GM12878 (cell line): ENCODE data around the gene TTLL11. TPM values are rescaled to one million over a fixed set of nuclear protein-coding genes. Genes with fewer than 3 reads are reported as not detected.

Experiments
- ATAC-seq: fragments of 200-7000 bp; cut with Tn5 transposase; 3 replicates; pipeline ENCODE4 v1.9.1; 2020; ENCODE audit warnings: mild to moderate bottlenecking, moderate library complexity
- BruUV-seq: library from RNA; stranded (reverse); fragments of 400-500 nt; replicated peaks from 2 replicates; lab custom pipeline; 2021; lab: Mats Ljungman, UMichigan
- CTCF ChIA-PET: fragments of 300-600 bp; sonication (Branson Sonifier 250); formaldehyde crosslinking; extraction: SDS; loops from one replicate; lab custom pipeline; 2021; ENCODE audit warnings: inconsistent platforms; lab: Yijun Ruan, JAX
- POLR2A ChIA-PET: fragments of 350-600 bp; formaldehyde crosslinking; extraction: SDS; loops from one replicate; lab custom pipeline; 2021; ENCODE audit warnings: inconsistent platforms; lab: Charles Lee
- RAD21 ChIA-PET: fragments of 300-600 bp; sonication (Branson Sonifier 250); formaldehyde crosslinking; loops from one replicate; lab custom pipeline; 2023; ENCODE audit warnings: antibody characterized with exemption; ENCODE audit not compliant: unreplicated experiment; lab: Charles Lee
- SMC1A ChIA-PET: fragments of 300-600 bp; sonication (Branson Sonifier 250); formaldehyde crosslinking; loops from one replicate; lab custom pipeline; 2023; ENCODE audit not compliant: unreplicated experiment, uncharacterized antibody; lab: Charles Lee
- DNase-seq: peaks from one replicate; pipeline ENCODE4 v3.0.0-alpha.2; 2011; ENCODE audit warnings: low read depth, low spot score
- FAIRE-seq: peaks from 3 replicates; lab custom pipeline; 2011; peaks lifted over from hg19 to GRCh38; lab: Jason Lieb, UNC
- H2AFZ ChIP-seq: 2 replicates; pipeline ENCODE4 v1.6.0; 2011; ENCODE audit warnings: low read depth, low read length, control low read depth; ENCODE audit not compliant: control insufficient read depth
- H3K27ac ChIP-seq: 2 replicates; pipeline ENCODE4 v1.5.1; 2011; ENCODE audit warnings: control low read depth; ENCODE audit not compliant: control insufficient read depth, insufficient read depth
- H3K27me3 ChIP-seq, 2 experiments: replicated peaks in 1 of 2; 2 replicates each; pipeline versions ENCODE4 v1.6.0 to v1.6.1; 2011; ENCODE audit warnings: low read length in 1 of 2; ENCODE audit not compliant: control insufficient read depth in 2 of 2, insufficient read depth in 2 of 2
- H3K36me3 ChIP-seq, 2 experiments: 2 replicates each; pipeline ENCODE4 v1.5.1; 2011; ENCODE audit warnings: low read length in 1 of 2; ENCODE audit not compliant: control insufficient read depth in 2 of 2, insufficient read depth in 2 of 2
- H3K4me1 ChIP-seq: 2 replicates; pipeline ENCODE4 v1.6.1; 2011; ENCODE audit warnings: mild to moderate bottlenecking, low read length, moderate library complexity, mixed read lengths; ENCODE audit not compliant: control insufficient read depth, insufficient read depth
- H3K4me2 ChIP-seq: 2 replicates; pipeline ENCODE4 v1.6.0; 2011; ENCODE audit warnings: control low read depth; ENCODE audit not compliant: control insufficient read depth, insufficient read depth
- H3K4me3 ChIP-seq: fragments of 200-600 bp; sonication (generic); 2 replicates; pipeline ENCODE4 v1.5.1; 2016
- H3K79me2 ChIP-seq: 2 replicates; pipeline ENCODE4 v1.6.0; 2011; ENCODE audit warnings: low read length; ENCODE audit not compliant: control insufficient read depth, insufficient read depth
- H3K9ac ChIP-seq: 2 replicates; pipeline ENCODE4 v1.8.0; 2011; ENCODE audit warnings: low read length, control low read depth, mixed read lengths; ENCODE audit not compliant: control insufficient read depth, insufficient read depth
- H3K9me3 ChIP-seq: replicated peaks from 3 replicates; pipeline ENCODE4 v1.5.1; 2011; ENCODE audit warnings: mild to moderate bottlenecking, low read length; ENCODE audit not compliant: control insufficient read depth, insufficient read depth
- H4K20me1 ChIP-seq: 2 replicates; pipeline ENCODE4 v1.6.0; 2011; ENCODE audit not compliant: control insufficient read depth, insufficient read depth
- EED ChIP-seq: sonication (generic); IDR thresholded peaks from 2 replicates; pipeline ENCODE4 v1.6.1; 2016; ENCODE audit warnings: antibody characterized with exemption, low read depth
- MYB ChIP-seq: fragments of 150-350 bp; IDR thresholded peaks from 2 replicates; pipeline ENCODE4 v1.6.1; 2014; ENCODE audit warnings: mild to moderate bottlenecking, low read depth, low read length, borderline replicate concordance
- NRF1 ChIP-seq: conservative IDR thresholded peaks from 2 replicates; pipeline ENCODE4 v1.6.1; 2011; ENCODE audit warnings: mild to moderate bottlenecking, low read depth, low read length, improper control_type of control experiment
- SMARCA5 ChIP-seq: fragments of 450-650 bp; IDR thresholded peaks from 2 replicates; pipeline ENCODE4 v1.6.1; 2017; ENCODE audit warnings: mild to moderate bottlenecking
- SPI1 ChIP-seq: IDR thresholded peaks from 2 replicates; pipeline ENCODE4 v1.6.1; 2011; ENCODE audit warnings: low read depth, mild to moderate bottlenecking, low read length, moderate library complexity, borderline replicate concordance; ENCODE audit not compliant: insufficient read depth
- TARDBP ChIP-seq: IDR thresholded peaks from 2 replicates; pipeline ENCODE4 v1.6.1; 2016; ENCODE audit warnings: borderline replicate concordance
- WGBS: methylation state at CpG from one replicate; pipeline ENCODE4 v1.1.6; 2016; ENCODE audit warnings: low lambda C conversion rate; ENCODE audit not compliant: insufficient replicate concordance, insufficient coverage; ENCODE audit errors: missing lambda C conversion rate; 5-methylcytosine and 5-hydroxymethylcytosine counted together
- in situ Hi-C: fragments of 300-500 bp; cut with MboI; formaldehyde crosslinking; loops from 9 replicates; pipeline ENCODE4 v1.14.3; 2018; ENCODE audit warnings: mixed read lengths
- intact Hi-C: fragments of 100-400 bp; cut with micrococcal nuclease; formaldehyde crosslinking; loops from one replicate; pipeline ENCODE4 v1.14.2; 2022; ENCODE audit not compliant: unreplicated experiment
- polyA plus RNA-seq, 11 experiments: library from polyadenylated mRNA; depleted of rRNA in 4 of 11; unstranded in 6 of 11; stranded (reverse) in 5 of 11; fragments of >200 nt; fragmentation: Nextera tagmentation in 4 of 11; fragmentation: Illumina TruSeq in 1 of 11; extraction: Ambion mirVana in 4 of 11; extraction: Trizol in 1 of 11; gene quantifications; 1 replicate in 1 of 11; 2 replicates in 10 of 11; pipeline versions ENCODE4 v1.2.1 to v1.2.3, GENCODE V29; 2011 to 2016; ENCODE audit warnings: inconsistent platforms in 2 of 11, missing spikeins in 2 of 11, low read depth in 1 of 11
- total RNA-seq, 4 experiments: library from RNA; depleted of rRNA in 3 of 4; stranded (reverse); fragments of >200 nt in 3 of 4; fragmentation: Illumina TruSeq in 1 of 4; extraction: Trizol in 1 of 4; gene quantifications; 2 replicates each; pipeline versions ENCODE4 v1.2.1 to v1.2.3, GENCODE V29; 2013 to 2021
- TF ChIP-seq, protein P1 (sequence below): fragments of 450-650 bp; IDR thresholded peaks from 2 replicates; pipeline ENCODE4 v1.6.1; 2016; ENCODE audit warnings: mild to moderate bottlenecking
- TF ChIP-seq, protein P2 (sequence below): fragments of 450-650 bp; IDR thresholded peaks from 2 replicates; pipeline ENCODE4 v1.6.1; 2017; ENCODE audit warnings: borderline replicate concordance
- TF ChIP-seq, protein P3 (sequence below): fragments of 150-350 bp; IDR thresholded peaks from 2 replicates; pipeline ENCODE4 v1.6.1; 2016; ENCODE audit warnings: low read depth, low read length

The TTLL11 gene
- total and polyA plus RNA-seq, 10 of the 15 experiments (the other 5 are each of a cell fraction or from before 2014, with no cell fraction given), result 1.2 to 3.7 (median 2.9) TPM

DNA sequence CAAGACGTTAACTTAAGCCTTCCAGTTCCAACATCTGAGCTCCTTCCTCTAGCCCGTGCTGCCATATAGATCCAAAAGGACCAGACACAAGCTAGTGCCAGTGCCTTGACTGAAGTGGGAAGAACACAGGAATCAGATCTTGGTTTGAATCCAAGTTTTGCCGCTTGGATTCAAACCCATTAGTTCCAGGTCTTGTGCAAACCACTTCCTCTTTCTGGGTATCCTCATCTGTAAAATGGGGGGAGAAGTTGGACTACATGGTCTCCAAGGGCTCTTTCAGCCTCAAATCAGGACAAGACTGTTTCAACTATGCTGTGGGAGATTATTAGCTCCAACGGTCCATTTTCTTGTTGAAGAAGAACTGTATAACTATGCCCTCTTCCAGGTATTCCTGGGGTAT lies 32.6 kb downstream of the TTLL11 start:
- no peak for DNase-seq
- ChIA-PET CTCF (no interaction called here), SMC1A (no interaction called here), RAD21 (interaction anchor here (1.0 kb wide), 1 partner anchor 37 kb away, joined by 3 read pairs; no protein-coding TSS in a partner anchor), POLR2A (no interaction called here)
- Histone ChIP-seq H2AFZ (no peak overlapping the region), H3K9ac (no peak overlapping the region), H4K20me1 (no peaks in the 10 kb centered on the region), H3K79me2 (no peaks in the 10 kb centered on the region), H3K27ac (no peak overlapping the region), H3K4me1 (no peaks in the 10 kb centered on the region), H3K27me3 (no peaks in the 10 kb centered on the region), H3K36me3 (no peaks in the 10 kb centered on the region), H3K4me3 (no peak overlapping the region), H3K4me2 (no peak overlapping the region), H3K9me3 (no peaks in the 10 kb centered on the region)
- WGBS, result 90% methylated on average over 4 of the region's 4 CpGs
- intact Hi-C loops, result no loop called here
- FAIRE-seq, result no peak
- in situ Hi-C loops, result no loop called here
- ATAC-seq, result no peak
- TF ChIP-seq SPI1 (peak; percentile 63), MYB (no peak)
- no TSS peak for BruUV-seq

DNA sequence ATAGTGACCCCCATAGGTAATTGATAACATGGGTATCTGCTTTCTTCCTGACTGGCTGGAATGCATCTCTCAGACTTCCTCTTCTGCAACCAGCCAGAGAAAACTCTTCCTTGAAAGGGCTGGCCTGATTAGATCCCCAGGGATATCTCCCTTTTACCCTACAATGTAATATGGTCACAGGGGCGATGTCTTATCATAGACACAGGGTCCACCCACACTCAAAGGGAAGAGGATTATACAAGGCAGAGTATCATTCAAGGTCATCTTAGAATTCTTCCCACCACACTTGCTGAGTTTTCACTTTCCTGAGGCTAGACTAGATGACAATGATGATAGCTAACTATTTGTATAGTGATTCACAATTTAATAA lies 33.2 kb downstream of the TTLL11 start:
- RAD21 ChIA-PET, result interaction anchor here (1.0 kb wide), 1 partner anchor 38 kb away, joined by 3 read pairs; no protein-coding TSS in a partner anchor
- H4K20me1 ChIP-seq, result no peaks in the 10 kb centered on the region
- H3K79me2 ChIP-seq, result no peaks in the 10 kb centered on the region
- in situ Hi-C loops (no loop called here), intact Hi-C loops (no loop called here)
- H3K36me3 ChIP-seq, result no peaks in the 10 kb centered on the region
- no peaks in the 10 kb centered on the region for H3K27me3 ChIP-seq
- CTCF ChIA-PET, result no interaction called here
- no peak overlapping the region for H3K9ac ChIP-seq
- FAIRE-seq, result no peak
- SMC1A ChIA-PET, result no interaction called here
- BruUV-seq, result no TSS peak
- 100% methylated on average over 1 of the region's 1 CpG for WGBS
- H3K4me3 ChIP-seq, result no peak overlapping the region
- no peak for DNase-seq
- no peak overlapping the region for H3K4me2 ChIP-seq
- no peak overlapping the region for H3K27ac ChIP-seq
- no peak for ATAC-seq
- POLR2A ChIA-PET, result no interaction called here
- no peaks in the 10 kb centered on the region for H3K4me1 ChIP-seq
- no peak overlapping the region for H2AFZ ChIP-seq
- H3K9me3 ChIP-seq, result no peaks in the 10 kb centered on the region
- TF ChIP-seq TARDBP, result no peak
- no peak for TF ChIP-seq EED
- TF ChIP-seq, protein P1, sequence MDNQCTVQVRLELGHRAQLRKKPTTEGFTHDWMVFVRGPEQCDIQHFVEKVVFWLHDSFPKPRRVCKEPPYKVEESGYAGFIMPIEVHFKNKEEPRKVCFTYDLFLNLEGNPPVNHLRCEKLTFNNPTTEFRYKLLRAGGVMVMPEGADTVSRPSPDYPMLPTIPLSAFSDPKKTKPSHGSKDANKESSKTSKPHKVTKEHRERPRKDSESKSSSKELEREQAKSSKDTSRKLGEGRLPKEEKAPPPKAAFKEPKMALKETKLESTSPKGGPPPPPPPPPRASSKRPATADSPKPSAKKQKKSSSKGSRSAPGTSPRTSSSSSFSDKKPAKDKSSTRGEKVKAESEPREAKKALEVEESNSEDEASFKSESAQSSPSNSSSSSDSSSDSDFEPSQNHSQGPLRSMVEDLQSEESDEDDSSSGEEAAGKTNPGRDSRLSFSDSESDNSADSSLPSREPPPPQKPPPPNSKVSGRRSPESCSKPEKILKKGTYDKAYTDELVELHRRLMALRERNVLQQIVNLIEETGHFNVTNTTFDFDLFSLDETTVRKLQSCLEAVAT, result no peak
- TF ChIP-seq, protein P2, sequence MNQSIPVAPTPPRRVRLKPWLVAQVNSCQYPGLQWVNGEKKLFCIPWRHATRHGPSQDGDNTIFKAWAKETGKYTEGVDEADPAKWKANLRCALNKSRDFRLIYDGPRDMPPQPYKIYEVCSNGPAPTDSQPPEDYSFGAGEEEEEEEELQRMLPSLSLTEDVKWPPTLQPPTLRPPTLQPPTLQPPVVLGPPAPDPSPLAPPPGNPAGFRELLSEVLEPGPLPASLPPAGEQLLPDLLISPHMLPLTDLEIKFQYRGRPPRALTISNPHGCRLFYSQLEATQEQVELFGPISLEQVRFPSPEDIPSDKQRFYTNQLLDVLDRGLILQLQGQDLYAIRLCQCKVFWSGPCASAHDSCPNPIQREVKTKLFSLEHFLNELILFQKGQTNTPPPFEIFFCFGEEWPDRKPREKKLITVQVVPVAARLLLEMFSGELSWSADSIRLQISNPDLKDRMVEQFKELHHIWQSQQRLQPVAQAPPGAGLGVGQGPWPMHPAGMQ, result no peak
- no peak for TF ChIP-seq SMARCA5
- TF ChIP-seq, protein P3, sequence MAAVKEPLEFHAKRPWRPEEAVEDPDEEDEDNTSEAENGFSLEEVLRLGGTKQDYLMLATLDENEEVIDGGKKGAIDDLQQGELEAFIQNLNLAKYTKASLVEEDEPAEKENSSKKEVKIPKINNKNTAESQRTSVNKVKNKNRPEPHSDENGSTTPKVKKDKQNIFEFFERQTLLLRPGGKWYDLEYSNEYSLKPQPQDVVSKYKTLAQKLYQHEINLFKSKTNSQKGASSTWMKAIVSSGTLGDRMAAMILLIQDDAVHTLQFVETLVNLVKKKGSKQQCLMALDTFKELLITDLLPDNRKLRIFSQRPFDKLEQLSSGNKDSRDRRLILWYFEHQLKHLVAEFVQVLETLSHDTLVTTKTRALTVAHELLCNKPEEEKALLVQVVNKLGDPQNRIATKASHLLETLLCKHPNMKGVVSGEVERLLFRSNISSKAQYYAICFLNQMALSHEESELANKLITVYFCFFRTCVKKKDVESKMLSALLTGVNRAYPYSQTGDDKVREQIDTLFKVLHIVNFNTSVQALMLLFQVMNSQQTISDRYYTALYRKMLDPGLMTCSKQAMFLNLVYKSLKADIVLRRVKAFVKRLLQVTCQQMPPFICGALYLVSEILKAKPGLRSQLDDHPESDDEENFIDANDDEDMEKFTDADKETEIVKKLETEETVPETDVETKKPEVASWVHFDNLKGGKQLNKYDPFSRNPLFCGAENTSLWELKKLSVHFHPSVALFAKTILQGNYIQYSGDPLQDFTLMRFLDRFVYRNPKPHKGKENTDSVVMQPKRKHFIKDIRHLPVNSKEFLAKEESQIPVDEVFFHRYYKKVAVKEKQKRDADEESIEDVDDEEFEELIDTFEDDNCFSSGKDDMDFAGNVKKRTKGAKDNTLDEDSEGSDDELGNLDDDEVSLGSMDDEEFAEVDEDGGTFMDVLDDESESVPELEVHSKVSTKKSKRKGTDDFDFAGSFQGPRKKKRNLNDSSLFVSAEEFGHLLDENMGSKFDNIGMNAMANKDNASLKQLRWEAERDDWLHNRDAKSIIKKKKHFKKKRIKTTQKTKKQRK, result no peak
- TF ChIP-seq NRF1, result no peak
